Spleen (tissue), 11 donors: ENCODE measurements around the gene MARK3. TPM values are rescaled to one million over a fixed set of nuclear protein-coding genes. Genes with fewer than 3 reads are reported as not detected.

ENCODE experiments used
- DNase-seq: peaks from one replicate; pipeline ENCODE4 v3.0.0-alpha.2; 2020
- H3K27ac ChIP-seq, 8 donors: fragments of 200-600 bp; sonication (generic) in 7 of 8; 1 replicate in 4 of 8; 2 replicates in 4 of 8; pipeline versions ENCODE4 v1.5.0 to v1.8.0; 2016 to 2021; ENCODE audit warnings: inconsistent platforms in 4 of 8, mild to moderate bottlenecking in 4 of 8, moderate library complexity in 1 of 8
- H3K27me3 ChIP-seq, 7 donors: fragments of 200-600 bp; sonication (generic) in 6 of 7; replicated peaks in 1 of 7; 1 replicate in 4 of 7; 2 replicates in 3 of 7; pipeline versions ENCODE4 v1.5.0 to v1.8.0; 2016 to 2021; ENCODE audit warnings: inconsistent platforms in 3 of 7, mild to moderate bottlenecking in 1 of 7
- H3K36me3 ChIP-seq, 6 donors: fragments of 200-600 bp; sonication (generic) in 5 of 6; 1 replicate in 4 of 6; 2 replicates in 2 of 6; pipeline versions ENCODE4 v1.5.0 to v1.8.0; 2016 to 2021; ENCODE audit warnings: inconsistent platforms in 2 of 6
- H3K4me1 ChIP-seq, 6 donors: fragments of 200-600 bp; sonication (generic) in 5 of 6; 1 replicate in 3 of 6; 2 replicates in 3 of 6; pipeline versions ENCODE4 v1.5.0 to v1.8.0; 2016 to 2021; ENCODE audit warnings: inconsistent platforms in 3 of 6
- H3K4me3 ChIP-seq, 8 donors: fragments of 200-600 bp; sonication (generic) in 7 of 8; 1 replicate in 4 of 8; 2 replicates in 4 of 8; pipeline versions ENCODE4 v1.5.0 to v1.8.0; 2016 to 2021; ENCODE audit warnings: inconsistent platforms in 4 of 8, mild to moderate bottlenecking in 4 of 8, moderate library complexity in 2 of 8
- H3K9me3 ChIP-seq, 8 donors: fragments of 200-600 bp; sonication (generic) in 7 of 8; 1 replicate in 4 of 8; 2 replicates in 4 of 8; pipeline versions ENCODE4 v1.5.0 to v1.8.0; 2016 to 2021; ENCODE audit warnings: inconsistent platforms in 4 of 8
- POLR2A ChIP-seq, 3 donors: fragments of 450-650 bp; IDR thresholded peaks; one replicate each; pipeline ENCODE4 v1.5.1; 2017; ENCODE audit warnings: antibody characterized with exemption in 3 of 3, mild to moderate bottlenecking in 1 of 3
- POLR2AphosphoS5 ChIP-seq, 3 donors: sonication (generic); formaldehyde crosslinking; IDR thresholded peaks; one replicate each; pipeline ENCODE4 v1.5.1; 2017; ENCODE audit warnings: antibody characterized with exemption in 3 of 3
- WGBS, 5 donors: extraction: QIAGEN DNeasy Blood & Tissue Kit in 3 of 5; methylation state at CpG; one replicate each; pipeline versions ENCODE4 v1.1.5 to v1.1.7; 2013 to 2018; 5-methylcytosine and 5-hydroxymethylcytosine counted together
- intact Hi-C: fragments of 100-400 bp; cut with DNase I; formaldehyde crosslinking; loops from one replicate; pipeline ENCODE4 v1.15.0; 2023; ENCODE audit warnings: low total_unique reads
- polyA plus RNA-seq, 3 donors: library from polyadenylated mRNA; stranded (reverse); fragments of 200-250 nt; gene quantifications; one replicate each; pipeline ENCODE4 v1.2.1, GENCODE V29; 2013
- total RNA-seq, 7 donors: library from RNA; depleted of rRNA in 3 of 7; stranded (reverse); fragments of >200 nt in 3 of 7; fragmentation: NEBNext Ultra II Directional in 4 of 7; extraction: Animal tissue kit (Norgen Biotek cat#: 25700) in 4 of 7; gene quantifications; one replicate each; pipeline versions ENCODE4 v1.1.0 to v1.2.1, GENCODE V29; 2016 to 2021
- TF ChIP-seq, protein P1 (sequence below), 11 experiments: fragments of 200-600 bp in 7 of 11; fragments of 450-650 bp in 4 of 11; sonication (generic) in 4 of 11; IDR thresholded peaks in 8 of 11; conservative IDR thresholded peaks in 3 of 11; 1 replicate in 7 of 11; 2 replicates in 4 of 11; pipeline versions ENCODE4 v1.4.0 to v1.8.0; 2016 to 2021; ENCODE audit warnings: antibody characterized with exemption in 11 of 11, inconsistent platforms in 4 of 11, mild to moderate bottlenecking in 1 of 11
- donor health status: healthy with polysubstance abuse.
- donor health status: DM: no; HTN: no; CAD: no; lungs with moderate emphysema.
- donor health status: DM: no; HTN: no; CAD: no.
- donor health status: Bipolar disorder and iron deficiency.
- donor health status: healthy.
- donor health status: DM: no; HTN: no; CAD: no.
- donor health status: DM: yes; HTN: yes; CAD: no.

MARK3 gene
- total and polyA plus RNA-seq, 10 donors: 40.4 to 144 (median 106) TPM

DNA sequence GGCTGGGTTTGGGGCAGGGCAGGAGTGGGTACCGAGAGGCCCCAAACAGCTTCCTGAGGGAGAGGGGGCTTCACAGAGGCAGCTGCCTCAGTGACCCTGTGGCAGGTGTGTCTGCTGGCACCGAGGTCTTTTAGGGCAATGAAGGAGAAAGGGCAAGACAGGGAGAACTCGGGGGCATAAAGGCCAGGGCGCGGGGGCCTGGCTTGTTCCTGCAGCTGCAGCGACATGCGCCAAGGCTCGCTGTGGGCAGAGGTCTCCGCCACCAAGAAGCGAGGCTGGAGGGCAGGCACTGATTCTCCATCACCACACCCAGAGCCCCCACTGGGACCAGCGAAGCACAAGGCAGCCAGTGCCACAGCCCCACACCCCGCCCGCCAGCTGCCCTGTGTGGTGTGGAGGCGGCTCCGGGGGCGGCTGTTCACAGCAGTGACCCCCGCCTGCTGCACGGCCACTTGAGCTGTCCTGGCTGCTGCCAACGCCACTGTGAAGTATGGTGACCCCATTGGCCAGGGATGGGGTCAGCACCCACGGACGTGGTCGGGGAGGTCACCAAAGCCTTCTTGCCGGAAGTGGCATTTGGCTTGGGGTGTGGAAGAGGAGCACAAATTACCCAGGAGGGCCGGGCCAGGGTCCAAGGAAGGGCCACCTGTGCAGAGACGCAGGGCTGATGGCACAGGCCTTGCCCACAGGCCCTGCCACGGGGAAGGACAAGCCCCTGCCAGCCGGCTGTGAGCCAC, 160.9 kb downstream of the MARK3 start:
- Histone ChIP-seq H3K36me3 (no peaks in the 10 kb centered on the region), H3K27ac (no peak overlapping the region), H3K9me3 (no peaks in the 10 kb centered on the region), H3K4me3 (no peak overlapping the region), H3K4me1 (peaks cover 0 to 46% (median 18%) of the 10 kb centered on the region in 6 donors), H3K27me3 (peaks cover 0 to 36% (median 5%) of the 10 kb centered on the region in 7 donors)
- DNase-seq: peak; percentile 68
- TF ChIP-seq, protein P1, sequence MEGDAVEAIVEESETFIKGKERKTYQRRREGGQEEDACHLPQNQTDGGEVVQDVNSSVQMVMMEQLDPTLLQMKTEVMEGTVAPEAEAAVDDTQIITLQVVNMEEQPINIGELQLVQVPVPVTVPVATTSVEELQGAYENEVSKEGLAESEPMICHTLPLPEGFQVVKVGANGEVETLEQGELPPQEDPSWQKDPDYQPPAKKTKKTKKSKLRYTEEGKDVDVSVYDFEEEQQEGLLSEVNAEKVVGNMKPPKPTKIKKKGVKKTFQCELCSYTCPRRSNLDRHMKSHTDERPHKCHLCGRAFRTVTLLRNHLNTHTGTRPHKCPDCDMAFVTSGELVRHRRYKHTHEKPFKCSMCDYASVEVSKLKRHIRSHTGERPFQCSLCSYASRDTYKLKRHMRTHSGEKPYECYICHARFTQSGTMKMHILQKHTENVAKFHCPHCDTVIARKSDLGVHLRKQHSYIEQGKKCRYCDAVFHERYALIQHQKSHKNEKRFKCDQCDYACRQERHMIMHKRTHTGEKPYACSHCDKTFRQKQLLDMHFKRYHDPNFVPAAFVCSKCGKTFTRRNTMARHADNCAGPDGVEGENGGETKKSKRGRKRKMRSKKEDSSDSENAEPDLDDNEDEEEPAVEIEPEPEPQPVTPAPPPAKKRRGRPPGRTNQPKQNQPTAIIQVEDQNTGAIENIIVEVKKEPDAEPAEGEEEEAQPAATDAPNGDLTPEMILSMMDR (IDR thresholded peaks at IDR 0.05 in 8 of 11, conservative IDR thresholded peaks at IDR 0.05 in 3 of 11): no peak
- no peak for TF ChIP-seq POLR2AphosphoS5 (IDR thresholded peaks at IDR 0.05)
- TF ChIP-seq POLR2A (IDR thresholded peaks at IDR 0.05): no peak
- WGBS, 5 donors: 77 to 91% (median 84%) methylated on average over 13 to 27 of the region's 27 CpGs
- intact Hi-C loops: no loop called here

DNA sequence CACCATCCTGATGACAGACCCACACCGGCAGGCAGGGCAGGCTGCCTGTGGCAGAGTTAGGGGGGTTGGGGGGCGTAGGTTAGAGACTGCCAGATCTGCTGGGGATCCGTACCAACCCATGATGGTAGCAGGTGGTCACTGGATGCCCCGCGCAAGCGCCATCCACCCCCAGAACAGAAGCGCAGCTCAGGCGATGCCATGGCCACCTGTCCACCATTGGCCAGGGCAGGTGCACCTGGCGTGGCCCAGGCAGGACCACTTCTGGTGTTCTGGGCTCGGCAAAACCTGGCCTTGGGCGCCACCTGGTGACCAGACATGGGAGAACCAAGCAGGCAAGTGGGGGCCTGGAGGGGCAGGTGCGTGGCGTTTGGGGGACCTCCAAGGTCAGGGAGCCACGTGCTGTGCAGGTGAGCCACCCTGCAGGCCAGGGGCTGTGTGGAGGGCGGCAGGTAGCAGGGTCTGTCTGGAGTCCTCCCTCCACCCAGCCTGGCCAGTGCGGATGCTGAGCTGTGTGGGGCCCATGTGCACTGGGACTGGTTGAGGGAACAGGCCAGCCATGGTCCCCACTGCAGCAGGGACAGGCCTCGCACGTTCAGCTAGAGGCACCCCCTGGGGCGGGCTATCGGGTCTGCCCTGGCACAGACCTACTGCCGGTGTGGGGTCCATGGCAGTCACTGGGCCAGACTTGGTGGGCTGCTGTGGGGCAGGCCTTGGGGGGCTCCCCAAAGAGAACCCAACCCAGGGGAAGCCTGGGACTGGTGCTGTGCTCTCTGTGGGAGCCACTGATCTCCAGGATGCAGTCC, 161.6 kb downstream of the MARK3 start:
- H3K9me3 ChIP-seq: no peaks in the 10 kb centered on the region
- no peak overlapping the region for H3K4me3 ChIP-seq
- H3K27me3 ChIP-seq: peaks cover 0 to 29% (median 5%) of the 10 kb centered on the region in 7 donors
- 24 to 47% (median 28%) methylated on average over 7 to 21 of the region's 21 CpGs for WGBS, 5 donors
- H3K36me3 ChIP-seq: no peaks in the 10 kb centered on the region
- intact Hi-C loops: no loop called here
- H3K27ac ChIP-seq: no peak overlapping the region
- H3K4me1 ChIP-seq: peaks cover 0 to 52% (median 21%) of the 10 kb centered on the region in 6 donors
- TF ChIP-seq, protein P1 (IDR thresholded peaks at IDR 0.05 in 8 of 11, conservative IDR thresholded peaks at IDR 0.05 in 3 of 11): peak; percentile 87 to 95 (median 92)
- peak; percentile 45 to 64 (median 57) for TF ChIP-seq POLR2AphosphoS5 (IDR thresholded peaks at IDR 0.05)
- no peak for TF ChIP-seq POLR2A (IDR thresholded peaks at IDR 0.05)
- peak; percentile 93 for DNase-seq

DNA sequence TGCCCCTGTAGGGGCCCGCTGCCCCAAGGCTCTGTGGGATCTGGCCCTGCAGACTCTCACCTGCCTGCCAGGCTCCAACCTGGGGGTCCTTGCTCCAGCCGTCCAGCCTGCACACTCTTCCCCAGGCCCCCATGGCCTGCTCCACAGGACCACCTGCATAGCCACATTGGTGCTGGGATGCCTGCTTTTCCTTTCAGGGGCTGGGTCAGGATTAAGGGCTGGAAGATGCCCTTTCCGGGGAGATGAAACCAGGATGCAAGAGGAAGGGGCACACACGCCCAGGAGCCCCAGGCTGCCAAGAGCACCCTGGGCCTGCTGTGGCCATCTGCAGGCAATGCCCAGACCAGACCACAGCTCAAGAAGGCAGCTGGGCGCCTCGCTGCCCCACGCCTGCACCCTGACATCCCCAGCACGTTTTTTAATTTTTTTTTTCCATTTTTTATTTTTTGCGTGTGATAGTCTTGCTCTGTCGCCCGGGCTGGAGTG, 162.3 kb downstream of the MARK3 start:
- Histone ChIP-seq H3K4me3 (no peak overlapping the region), H3K9me3 (no peaks in the 10 kb centered on the region), H3K27ac (no peak overlapping the region), H3K27me3 (peaks cover 0 to 22% (median 3%) of the 10 kb centered on the region in 7 donors), H3K36me3 (peaks cover 0 to 2% (median 0%) of the 10 kb centered on the region in 6 donors), H3K4me1 (peaks cover 0 to 54% (median 24%) of the 10 kb centered on the region in 6 donors)
- no peak for DNase-seq
- WGBS, 5 donors: 85 to 95% (median 91%) methylated on average over 11 of the region's 11 CpGs
- intact Hi-C loops: no loop called here
- TF ChIP-seq POLR2AphosphoS5 (IDR thresholded peaks at IDR 0.05) (no peak), POLR2A (IDR thresholded peaks at IDR 0.05) (no peak)
- TF ChIP-seq, protein P1 (IDR thresholded peaks at IDR 0.05 in 8 of 11, conservative IDR thresholded peaks at IDR 0.05 in 3 of 11): no peak
